HuH-7 (cell line): ENCODE data around the gene INTS7.

ENCODE experiments used
- DNase-seq: peaks from one replicate; pipeline ENCODE4 v3.0.0; 2011; ENCODE audit warnings: low spot score

Gene INTS7

GRCh38 chr1:212035123-212035834, at the start of gene INTS7, which contains the start of gene DTL:
TSS of gene INTS7 (minus strand) at chr1:212035557. CDS start at chr1:212035437, 120 bp downstream.
TSS of gene DTL (plus strand) at chr1:212035748. CDS start at chr1:212035891, 143 bp downstream.
- peak; percentile 89 for DNase-seq

GRCh38 chr1:212082765-212083406, 47.5 kb upstream of the INTS7 start:
- DNase-seq, result no peak

GRCh38 chr1:212078826-212079225, 43.5 kb upstream of the INTS7 start:
- DNase-seq, result no peak

- DNase-seq, result no peak
Observed at GRCh38 chr1:212077028-212077427, 41.7 kb upstream of the INTS7 start.

- DNase-seq, result no peak
Observed at GRCh38 chr1:212074856-212075255, 39.5 kb upstream of the INTS7 start.

GRCh38 chr1:212074313-212074712, 39.0 kb upstream of the INTS7 start:
- DNase-seq, result no peak

GRCh38 chr1:212073490-212073889, 38.1 kb upstream of the INTS7 start:
- DNase-seq, result no peak

GRCh38 chr1:212072047-212072446, 36.7 kb upstream of the INTS7 start:
- no peak for DNase-seq

- DNase-seq, result peak; percentile 10
Observed at GRCh38 chr1:212070720-212071302, 35.5 kb upstream of the INTS7 start.

GRCh38 chr1:212067787-212068186, 32.4 kb upstream of the INTS7 start:
- no peak for DNase-seq

GRCh38 chr1:212062832-212063438, 27.6 kb upstream of the INTS7 start:
- DNase-seq, result peak; percentile 20

GRCh38 chr1:212060632-212061472, 25.5 kb upstream of the INTS7 start:
- DNase-seq, result no peak

- DNase-seq, result no peak
Observed at GRCh38 chr1:212055333-212055732, 20.0 kb upstream of the INTS7 start.

- no peak for DNase-seq
Observed at GRCh38 chr1:212053993-212054392, 18.6 kb upstream of the INTS7 start.

GRCh38 chr1:212045981-212046380, 10.6 kb upstream of the INTS7 start:
- DNase-seq, result no peak

GRCh38 chr1:212044851-212045250, 9.5 kb upstream of the INTS7 start:
- DNase-seq, result no peak

GRCh38 chr1:212042436-212042835, 7.1 kb upstream of the INTS7 start:
- no peak for DNase-seq

- no peak for DNase-seq
Observed at GRCh38 chr1:212040629-212041412, 5.5 kb upstream of the INTS7 start.

GRCh38 chr1:212039622-212040021, 4.3 kb upstream of the INTS7 start:
- DNase-seq, result no peak

GRCh38 chr1:212037900-212038299, 2.5 kb upstream of the INTS7 start:
- DNase-seq, result no peak
